Mucosa of rectum (tissue), 2 donors: Measurements from ENCODE around the gene SMG6.
A peak's percentile ranks its signal among the peaks of the same experiment; 100 is the strongest.

ENCODE experiments used
- H3K27ac ChIP-seq, 2 donors: one replicate each; pipeline ENCODE4 v1.7.0; 2013; ENCODE audit warnings: inconsistent platforms in 2 of 2, low read depth in 2 of 2, low read length in 2 of 2
- H3K27me3 ChIP-seq, 2 donors: one replicate each; pipeline ENCODE4 v1.7.0; 2013; ENCODE audit warnings: low read length in 2 of 2; ENCODE audit not compliant: control insufficient read depth in 2 of 2, insufficient read depth in 2 of 2
- H3K36me3 ChIP-seq, 2 donors: one replicate each; pipeline ENCODE4 v1.7.0; 2013; ENCODE audit warnings: low read length in 2 of 2; ENCODE audit not compliant: control insufficient read depth in 2 of 2, insufficient read depth in 2 of 2
- H3K4me1 ChIP-seq, 2 donors: one replicate each; pipeline ENCODE4 v1.7.0; 2013; ENCODE audit warnings: low read length in 2 of 2, mild to moderate bottlenecking in 1 of 2; ENCODE audit not compliant: control insufficient read depth in 2 of 2, insufficient read depth in 2 of 2
- H3K4me3 ChIP-seq, 2 donors: one replicate each; pipeline ENCODE4 v1.7.0; 2013; ENCODE audit warnings: low read length in 2 of 2
- H3K9ac ChIP-seq, 2 donors: one replicate each; pipeline ENCODE4 v1.7.0; 2013; ENCODE audit warnings: low read length in 2 of 2, low read depth in 1 of 2, mild to moderate bottlenecking in 1 of 2
- H3K9me3 ChIP-seq, 2 donors: one replicate each; pipeline ENCODE4 v1.7.0; 2013; ENCODE audit warnings: low read length in 2 of 2; ENCODE audit not compliant: control insufficient read depth in 2 of 2
- donor health status: healthy.
- donor health status: Normal muscosa, but diverticular disease.

The SMG6 gene

GRCh38 chr17:2113279-2113622 is 190.3 kb downstream of the SMG6 start:
- no peaks in the 10 kb centered on the region for H3K27me3 ChIP-seq
- no peak overlapping the region for H3K4me3 ChIP-seq
- no peak overlapping the region for H3K9ac ChIP-seq
- no peaks in the 10 kb centered on the region for H3K36me3 ChIP-seq
- no peaks in the 10 kb centered on the region for H3K4me1 ChIP-seq
- H3K27ac ChIP-seq = no peak overlapping the region
- no peaks in the 10 kb centered on the region for H3K9me3 ChIP-seq

GRCh38 chr17:2111691-2112090 is 191.9 kb downstream of the SMG6 start:
- Histone ChIP-seq H3K4me3 (no peak overlapping the region), H3K9me3 (no peaks in the 10 kb centered on the region), H3K36me3 (no peaks in the 10 kb centered on the region), H3K4me1 (peaks cover 0 to 3% of the 10 kb centered on the region in 2 donors), H3K9ac (no peak overlapping the region), H3K27ac (no peak overlapping the region), H3K27me3 (no peaks in the 10 kb centered on the region)

GRCh38 chr17:2110436-2110835 is 193.1 kb downstream of the SMG6 start:
- H3K9ac ChIP-seq = no peak overlapping the region
- H3K27me3 ChIP-seq = no peaks in the 10 kb centered on the region
- no peak overlapping the region for H3K27ac ChIP-seq
- no peak overlapping the region for H3K4me3 ChIP-seq
- no peaks in the 10 kb centered on the region for H3K9me3 ChIP-seq
- peaks cover 3 to 7% of the 10 kb centered on the region in 2 donors for H3K4me1 ChIP-seq
- no peaks in the 10 kb centered on the region for H3K36me3 ChIP-seq

GRCh38 chr17:2108170-2108569 is 195.4 kb downstream of the SMG6 start:
- no peak overlapping the region for H3K27ac ChIP-seq
- H3K36me3 ChIP-seq = no peaks in the 10 kb centered on the region
- no peaks in the 10 kb centered on the region for H3K27me3 ChIP-seq
- H3K4me3 ChIP-seq = no peak overlapping the region
- H3K9me3 ChIP-seq = no peaks in the 10 kb centered on the region
- no peak overlapping the region for H3K9ac ChIP-seq
- H3K4me1 ChIP-seq = peaks cover 3 to 7% of the 10 kb centered on the region in 2 donors

- no peak overlapping the region for H3K4me3 ChIP-seq
- H3K36me3 ChIP-seq = no peaks in the 10 kb centered on the region
- no peaks in the 10 kb centered on the region for H3K27me3 ChIP-seq
- H3K9me3 ChIP-seq = no peaks in the 10 kb centered on the region
- no peak overlapping the region for H3K27ac ChIP-seq
- no peak overlapping the region for H3K9ac ChIP-seq
- H3K4me1 ChIP-seq = peaks cover 3 to 7% of the 10 kb centered on the region in 2 donors
Measured at GRCh38 chr17:2107506-2107905, 196.1 kb downstream of the SMG6 start.

GRCh38 chr17:2107050-2107449 is 196.5 kb downstream of the SMG6 start:
- no peaks in the 10 kb centered on the region for H3K27me3 ChIP-seq
- H3K36me3 ChIP-seq = no peaks in the 10 kb centered on the region
- H3K4me3 ChIP-seq = no peak overlapping the region
- H3K4me1 ChIP-seq = peaks cover 3 to 7% of the 10 kb centered on the region in 2 donors
- H3K27ac ChIP-seq = no peak overlapping the region
- H3K9ac ChIP-seq = no peak overlapping the region
- H3K9me3 ChIP-seq = no peaks in the 10 kb centered on the region

- peak overlapping the region in 1 of 2 donors; percentile 4 for H3K27ac ChIP-seq
- peaks cover 8 to 13% of the 10 kb centered on the region in 2 donors for H3K4me1 ChIP-seq
- no peaks in the 10 kb centered on the region for H3K27me3 ChIP-seq
- no peak overlapping the region for H3K4me3 ChIP-seq
- no peak overlapping the region for H3K9ac ChIP-seq
- H3K9me3 ChIP-seq = no peaks in the 10 kb centered on the region
- H3K36me3 ChIP-seq = no peaks in the 10 kb centered on the region
Measured at GRCh38 chr17:2106308-2106955, 197.2 kb downstream of the SMG6 start.

- no peaks in the 10 kb centered on the region for H3K27me3 ChIP-seq
- no peak overlapping the region for H3K4me3 ChIP-seq
- H3K27ac ChIP-seq = no peak overlapping the region
- H3K9me3 ChIP-seq = no peaks in the 10 kb centered on the region
- no peaks in the 10 kb centered on the region for H3K36me3 ChIP-seq
- H3K9ac ChIP-seq = no peak overlapping the region
- peaks cover 11 to 17% of the 10 kb centered on the region in 2 donors for H3K4me1 ChIP-seq
Measured at GRCh38 chr17:2105663-2106062, 197.9 kb downstream of the SMG6 start.

GRCh38 chr17:2102931-2103809 is 200.4 kb downstream of the SMG6 start:
- Histone ChIP-seq H3K36me3 (no peaks in the 10 kb centered on the region), H3K27ac (no peak overlapping the region), H3K4me1 (peaks cover 11 to 17% of the 10 kb centered on the region in 2 donors), H3K9ac (no peak overlapping the region), H3K4me3 (no peak overlapping the region), H3K9me3 (no peaks in the 10 kb centered on the region), H3K27me3 (no peaks in the 10 kb centered on the region)

- H3K27me3 ChIP-seq = no peaks in the 10 kb centered on the region
- no peaks in the 10 kb centered on the region for H3K36me3 ChIP-seq
- peak overlapping the region; percentile 39 to 53 for H3K27ac ChIP-seq
- peak overlapping the region in 1 of 2 donors; percentile 22 for H3K4me3 ChIP-seq
- peaks cover 8 to 17% of the 10 kb centered on the region in 2 donors for H3K4me1 ChIP-seq
- peak overlapping the region; percentile 13 to 44 for H3K9ac ChIP-seq
- no peaks in the 10 kb centered on the region for H3K9me3 ChIP-seq
Measured at GRCh38 chr17:2101448-2102257, 201.9 kb downstream of the SMG6 start.
